ENCODE results near the gene NFE2L2.
A peak's percentile ranks its signal among the peaks of the same experiment; 100 is the strongest.
"Not testable (repeated sequence)": the region's sequence is repeated elsewhere in the genome, so short reads cannot be mapped to it uniquely, and the experiment has no call there.

The NFE2L2 gene

GRCh38 chr2:177232098-177232704 lies 32.3 kb downstream of the NFE2L2 start:
- no peak for DNase-seq

GRCh38 chr2:177231270-177231669 lies 33.3 kb downstream of the NFE2L2 start:
- no peak for DNase-seq

GRCh38 chr2:177229442-177230242 lies 34.9 kb downstream of the NFE2L2 start:
- no peak for DNase-seq

GRCh38 chr2:177225965-177226360 lies 38.6 kb downstream of the NFE2L2 start:
- DNase-seq: no peak

DNA sequence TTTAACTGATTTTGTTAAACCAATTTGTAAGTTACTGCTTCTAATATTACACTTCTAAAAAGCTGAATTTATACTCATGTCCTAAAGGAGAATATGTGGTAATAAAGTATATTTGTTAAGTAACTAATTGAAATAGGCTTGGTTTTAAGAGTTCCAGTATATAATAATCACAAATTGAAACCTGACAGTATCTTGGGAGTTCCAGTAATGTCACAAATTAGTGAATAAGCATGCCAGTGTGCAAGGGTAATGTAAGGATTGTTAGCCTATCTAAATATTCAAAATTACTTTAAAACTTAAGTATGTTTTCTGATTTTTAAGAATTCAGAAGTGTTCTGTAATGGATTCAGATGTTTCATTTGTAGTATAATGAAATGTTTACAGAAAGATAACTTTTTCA lies 41.1 kb downstream of the NFE2L2 start:
- not testable (repeated sequence) for DNase-seq

GRCh38 chr2:177221970-177222369 lies 42.6 kb downstream of the NFE2L2 start:
- no peak for DNase-seq

GRCh38 chr2:177221534-177221933 lies 43.0 kb downstream of the NFE2L2 start:
- no peak for DNase-seq

DNA sequence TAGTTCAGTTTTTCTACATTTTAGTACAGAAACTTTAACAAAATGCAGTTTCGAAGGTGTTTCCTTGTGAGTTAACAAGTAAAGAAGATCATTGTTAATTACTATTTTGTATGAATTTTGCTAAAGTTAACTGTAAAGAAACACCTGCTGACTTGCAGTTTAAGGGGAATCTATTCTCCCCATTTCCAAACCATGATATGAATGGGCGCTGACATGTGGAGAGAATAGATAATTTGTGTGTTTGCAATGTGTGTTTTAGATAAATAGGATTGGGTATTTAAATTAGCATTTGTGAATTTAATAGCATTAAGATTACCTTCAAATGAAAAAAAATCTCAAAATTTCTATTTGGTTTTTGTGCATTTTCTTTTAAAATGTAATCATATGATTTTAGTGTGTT lies 44.7 kb downstream of the NFE2L2 start:
- not testable (repeated sequence) for DNase-seq

- DNase-seq: no peak
Measured at GRCh38 chr2:177217247-177217843, 47.2 kb downstream of the NFE2L2 start.

- DNase-seq: peak; percentile 96
Measured at GRCh38 chr2:177212891-177213856, 51.4 kb downstream of the NFE2L2 start.

- DNase-seq: peak; percentile 99
Measured at GRCh38 chr2:177212106-177212890, 52.2 kb downstream of the NFE2L2 start, which contains the start of gene HNRNPA3. Gene HNRNPA3 (plus strand): TSS chr2:177212794. CDS start chr2:177212800, 6 bp downstream.

DNA sequence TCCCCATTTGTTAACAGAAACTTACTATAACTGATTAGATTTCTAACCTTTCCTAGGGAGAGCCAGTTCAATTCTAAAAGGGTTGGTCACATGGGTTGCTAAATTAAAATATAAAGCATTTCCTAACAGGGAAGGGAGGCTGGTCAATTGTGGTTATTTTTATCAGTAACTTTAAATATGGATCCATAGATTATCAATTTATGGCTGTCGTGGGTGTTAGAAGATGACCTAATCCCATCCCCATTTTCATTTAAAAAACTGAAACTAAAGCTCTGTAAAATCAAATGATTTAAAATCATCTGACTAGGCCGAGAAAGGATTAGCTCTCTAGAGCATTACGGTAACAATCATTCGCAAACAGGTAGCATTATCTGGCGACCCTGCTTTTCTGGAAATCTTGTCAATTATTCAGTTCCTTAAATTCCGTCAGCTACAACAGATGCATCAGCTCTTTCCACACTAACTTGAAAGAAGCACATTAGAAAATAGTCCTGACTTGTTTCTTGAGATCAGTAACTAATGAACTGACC lies 52.9 kb downstream of the NFE2L2 start:
- peak; percentile 58 for DNase-seq

DNA sequence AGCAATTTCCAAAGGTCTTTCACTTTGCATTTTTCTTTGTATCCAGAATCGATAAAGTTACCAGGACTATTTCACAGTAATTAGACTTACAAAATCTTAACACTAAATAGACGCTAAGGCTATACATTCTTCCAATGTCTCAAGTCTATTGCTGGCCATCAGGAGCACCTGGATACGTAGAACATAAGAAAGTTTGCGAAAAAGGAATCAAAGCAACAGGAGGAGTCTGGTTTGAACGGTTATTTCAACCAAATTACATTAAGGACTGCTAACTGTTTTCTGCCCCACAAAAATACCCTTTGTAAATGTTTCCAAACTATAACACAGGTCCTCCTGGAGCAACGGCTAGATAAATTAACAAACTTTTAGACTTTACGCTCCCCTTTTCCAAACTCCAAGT lies 53.4 kb downstream of the NFE2L2 start:
- no peak for DNase-seq

- DNase-seq: no peak
Measured at GRCh38 chr2:177207101-177207500, 57.4 kb downstream of the NFE2L2 start.

DNA sequence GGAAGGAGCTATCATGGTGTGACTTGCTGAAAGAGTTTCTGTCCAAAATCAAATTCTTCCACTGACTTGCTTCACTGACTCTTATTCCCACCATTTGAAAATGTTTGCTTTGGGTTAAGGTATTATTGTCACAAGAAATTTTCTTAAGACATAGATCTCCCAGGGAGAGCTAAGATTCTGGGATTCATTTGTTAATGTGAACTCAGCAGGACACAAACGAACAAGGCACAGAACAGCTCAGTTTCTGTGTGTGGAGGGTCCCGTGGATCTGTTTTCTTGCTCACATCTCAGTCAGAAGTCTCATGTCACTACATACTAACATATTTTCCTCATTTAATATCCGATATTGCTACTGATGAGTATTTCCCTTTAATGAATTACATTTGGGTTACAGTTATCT lies 60.1 kb downstream of the NFE2L2 start:
- DNase-seq: no peak

DNA sequence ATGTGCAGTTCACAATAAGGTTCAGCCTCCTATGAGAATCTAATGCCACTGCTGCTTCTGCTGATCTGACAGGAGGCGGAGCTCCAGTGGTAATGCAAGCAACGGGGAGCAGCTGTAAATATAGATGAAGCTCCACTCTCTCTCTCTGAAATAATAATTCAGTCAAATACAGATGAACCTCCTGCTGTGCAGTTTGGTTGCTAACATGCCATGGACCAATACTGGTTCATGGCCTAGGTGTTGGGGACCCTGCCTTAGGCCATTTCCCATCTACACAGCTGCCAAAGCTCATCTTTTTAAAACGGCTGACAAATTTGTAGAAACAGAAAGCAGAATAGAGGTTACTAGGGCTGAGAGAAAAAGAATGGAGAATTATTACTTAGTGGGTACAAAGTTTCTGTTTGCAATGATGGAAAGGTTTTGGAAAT lies 62.6 kb downstream of the NFE2L2 start:
- no peak for DNase-seq

DNA sequence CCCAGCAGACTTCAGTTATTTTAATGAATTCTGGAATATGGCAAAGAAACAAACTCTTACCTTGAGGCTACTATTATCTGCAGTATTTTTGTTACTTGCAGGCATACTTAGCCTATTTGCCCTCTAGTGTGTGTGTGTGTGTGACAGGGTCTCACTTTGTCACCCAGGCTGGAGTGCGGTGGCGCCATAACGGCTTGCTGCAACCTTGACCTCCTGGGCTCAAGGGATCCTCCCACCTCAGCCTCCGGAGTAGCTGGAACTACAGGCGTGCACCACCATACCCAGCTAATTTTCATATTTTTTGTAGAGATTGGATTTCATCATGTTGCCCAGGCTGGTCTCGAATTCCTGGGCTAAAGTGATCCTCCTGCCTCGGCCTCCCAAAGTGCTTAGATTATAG lies 64.1 kb downstream of the NFE2L2 start:
- DNase-seq: not testable (repeated sequence)

DNA sequence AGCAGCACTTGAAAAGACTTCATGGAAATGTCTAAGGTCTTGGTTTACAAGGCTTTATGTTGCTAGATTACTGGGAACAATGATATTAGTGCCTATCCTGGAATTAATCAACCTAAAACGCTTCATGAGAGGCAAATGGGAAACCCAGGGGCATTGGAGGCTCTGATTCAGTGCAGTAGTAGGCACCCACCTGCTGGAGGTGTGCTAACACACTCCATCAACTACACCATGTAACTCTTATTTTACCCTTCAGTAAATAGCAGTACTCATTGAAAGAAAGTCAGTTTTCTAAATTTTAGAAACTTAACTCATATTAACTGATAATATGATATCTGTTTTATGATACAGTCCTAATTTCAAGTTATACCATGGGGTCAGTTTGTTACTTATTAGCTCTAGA lies 69.3 kb downstream of the NFE2L2 start:
- DNase-seq: no peak

- no peak for DNase-seq
Measured at GRCh38 chr2:177193240-177193639, 71.3 kb downstream of the NFE2L2 start.

DNA sequence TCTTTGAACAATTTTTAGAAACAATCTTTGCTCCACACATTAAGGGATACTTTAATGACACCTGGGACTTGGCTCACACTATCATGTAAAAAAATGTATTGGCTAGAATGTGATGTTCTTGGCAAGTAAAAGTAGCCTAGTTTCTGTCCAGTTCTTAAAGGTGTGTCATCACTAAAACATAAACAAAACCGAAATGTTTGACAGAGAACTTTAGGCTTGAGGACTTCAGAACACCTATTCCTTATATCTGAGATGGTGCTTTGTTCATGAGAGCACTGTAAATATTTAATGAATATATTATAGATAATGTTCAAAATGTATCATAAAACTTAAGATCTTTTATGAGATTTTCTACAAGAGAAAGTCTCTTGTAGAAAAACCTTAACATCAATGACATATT lies 71.7 kb downstream of the NFE2L2 start:
- no peak for DNase-seq

GRCh38 chr2:177190941-177191340 lies 73.6 kb downstream of the NFE2L2 start:
- DNase-seq: no peak
